ENCODE results near the gene SPECC1.
"Not testable (repeated sequence)": the region's sequence is repeated elsewhere in the genome, so short reads cannot be mapped to it uniquely, and the experiment has no call there.

Gene SPECC1

GRCh38 chr17:20184977-20185619 lies 175.9 kb downstream of the SPECC1 start:
- no peak for DNase-seq

GRCh38 chr17:20187049-20187448 lies 177.9 kb downstream of the SPECC1 start:
- no peak for DNase-seq

- DNase-seq = no peak
These were observed 180.1 kb downstream of the SPECC1 start for GRCh38 chr17:20189302-20189701.

- no peak for DNase-seq
These were observed 180.8 kb downstream of the SPECC1 start for GRCh38 chr17:20189979-20190378.

- DNase-seq = no peak
These were observed 181.4 kb downstream of the SPECC1 start for GRCh38 chr17:20190605-20191004.

GRCh38 chr17:20191056-20191455 lies 181.9 kb downstream of the SPECC1 start:
- DNase-seq = no peak

- not testable (repeated sequence) for DNase-seq
These were observed 187.1 kb downstream of the SPECC1 start for GRCh38 chr17:20196286-20196685.

GRCh38 chr17:20197272-20197926 lies 188.2 kb downstream of the SPECC1 start:
- DNase-seq = no peak

- DNase-seq = no peak
These were observed 191.0 kb downstream of the SPECC1 start for GRCh38 chr17:20200016-20200795.

- DNase-seq = no peak
These were observed 191.8 kb downstream of the SPECC1 start for GRCh38 chr17:20200865-20201458.

GRCh38 chr17:20202141-20202621 lies 193.0 kb downstream of the SPECC1 start:
- DNase-seq = no peak

- no peak for DNase-seq
These were observed 193.9 kb downstream of the SPECC1 start for GRCh38 chr17:20203018-20203417.

- DNase-seq = no peak
These were observed 194.7 kb downstream of the SPECC1 start for GRCh38 chr17:20203761-20204263.

GRCh38 chr17:20205609-20206008 lies 196.4 kb downstream of the SPECC1 start:
- no peak for DNase-seq

GRCh38 chr17:20206068-20206467 lies 196.9 kb downstream of the SPECC1 start:
- DNase-seq = no peak

- DNase-seq = no peak
These were observed 197.4 kb downstream of the SPECC1 start for GRCh38 chr17:20206591-20206990.

GRCh38 chr17:20207262-20207985 lies 198.3 kb downstream of the SPECC1 start:
- DNase-seq = no peak

- DNase-seq = no peak
These were observed 199.6 kb downstream of the SPECC1 start for GRCh38 chr17:20208717-20209116.

- DNase-seq = no peak
These were observed 201.0 kb downstream of the SPECC1 start for GRCh38 chr17:20210180-20210579.

GRCh38 chr17:20210614-20211013 lies 201.5 kb downstream of the SPECC1 start:
- DNase-seq = no peak

GRCh38 chr17:20211246-20211645 lies 202.1 kb downstream of the SPECC1 start:
- DNase-seq = no peak

GRCh38 chr17:20213449-20213848 lies 204.3 kb downstream of the SPECC1 start:
- DNase-seq = no peak

- no peak for DNase-seq
These were observed 205.6 kb downstream of the SPECC1 start for GRCh38 chr17:20214794-20215193.
